Stimulated activated CD4-positive, alpha-beta T cell treated with anti-CD3 and anti-CD28 coated beads, TNF-alpha, amount 100 ng/mL, for 48 hours (primary cell): ENCODE data around the gene RAB8B.

Experiments used
- DNase-seq, 3 donors: peaks; one replicate each; pipeline ENCODE4 v3.0.0-alpha.2; 2020; ENCODE audit warnings: low read depth in 3 of 3

The RAB8B gene

GRCh38 chr15:63188926-63189871 is at the start of gene RAB8B:
Gene RAB8B (plus strand): TSS chr15:63189606. CDS start chr15:63189625, 19 bp downstream.
- DNase-seq: peak; percentile 97 to 100 (median 99)

GRCh38 chr15:63140936-63141335 is 48.5 kb upstream of the RAB8B start:
- DNase-seq: no peak

GRCh38 chr15:63145426-63145825 is 44.0 kb upstream of the RAB8B start:
- no peak for DNase-seq

- no peak for DNase-seq
These were observed 42.7 kb upstream of the RAB8B start for GRCh38 chr15:63146684-63147083.

- no peak for DNase-seq
These were observed 37.7 kb upstream of the RAB8B start for GRCh38 chr15:63151665-63152064.

- DNase-seq: no peak
These were observed 33.9 kb upstream of the RAB8B start for GRCh38 chr15:63155486-63155885.

GRCh38 chr15:63156086-63156710 is 33.2 kb upstream of the RAB8B start:
- DNase-seq: no peak

- peak in 1 of 3 donors; percentile 11 for DNase-seq
These were observed 32.7 kb upstream of the RAB8B start for GRCh38 chr15:63156755-63157117.

- peak; percentile 74 to 86 (median 77) for DNase-seq
These were observed 32.1 kb upstream of the RAB8B start, which contains the start of gene RPS27L for GRCh38 chr15:63157118-63157843. Gene RPS27L (minus strand): TSS chr15:63157477. CDS start chr15:63157405, 72 bp downstream.

- peak in 1 of 3 donors; percentile 9 for DNase-seq
These were observed 31.4 kb upstream of the RAB8B start for GRCh38 chr15:63157891-63158431.

- no peak for DNase-seq
These were observed 28.8 kb upstream of the RAB8B start for GRCh38 chr15:63160638-63161037.

GRCh38 chr15:63163217-63163616 is 26.2 kb upstream of the RAB8B start:
- no peak for DNase-seq

- DNase-seq: no peak
These were observed 24.1 kb upstream of the RAB8B start for GRCh38 chr15:63165166-63165859.

GRCh38 chr15:63166219-63166618 is 23.2 kb upstream of the RAB8B start:
- DNase-seq: no peak

GRCh38 chr15:63169788-63170187 is 19.6 kb upstream of the RAB8B start:
- no peak for DNase-seq

GRCh38 chr15:63172376-63172775 is 17.0 kb upstream of the RAB8B start:
- no peak for DNase-seq

- no peak for DNase-seq
These were observed 16.5 kb upstream of the RAB8B start for GRCh38 chr15:63172851-63173451.

- no peak for DNase-seq
These were observed 13.1 kb upstream of the RAB8B start for GRCh38 chr15:63176302-63176701.

- DNase-seq: no peak
These were observed 11.4 kb upstream of the RAB8B start for GRCh38 chr15:63178034-63178433.

GRCh38 chr15:63180746-63181145 is 8.7 kb upstream of the RAB8B start:
- no peak for DNase-seq

GRCh38 chr15:63181648-63182047 is 7.8 kb upstream of the RAB8B start:
- DNase-seq: no peak
